ENCODE results near the gene MACROD2.

MACROD2 gene

DNA sequence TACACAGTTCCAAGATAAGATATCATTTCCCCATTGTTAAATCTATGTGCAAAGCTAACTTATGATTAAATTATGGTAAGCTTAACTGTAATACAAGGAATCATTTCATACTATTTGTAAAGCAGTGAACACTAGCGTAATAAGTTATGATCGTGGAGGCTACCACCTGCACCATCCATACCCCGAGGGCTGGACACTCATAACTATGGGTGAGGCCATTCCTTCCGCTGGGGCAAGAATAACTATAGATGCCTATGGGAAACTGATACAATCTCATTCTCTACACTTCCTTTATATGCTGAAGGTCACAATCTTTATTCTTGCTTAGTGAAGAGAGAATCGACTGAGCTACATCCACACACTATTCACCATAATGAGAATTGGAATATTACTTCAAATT lies 1258.1 kb downstream of the MACROD2 start:
- no peak overlapping the region for H3K4me3 ChIP-seq (ENCODE audit: low read length)
- no peak for TF ChIP-seq ZNF274 (IDR thresholded peaks at IDR 0.05; ENCODE audit: low read depth, low read length)

DNA sequence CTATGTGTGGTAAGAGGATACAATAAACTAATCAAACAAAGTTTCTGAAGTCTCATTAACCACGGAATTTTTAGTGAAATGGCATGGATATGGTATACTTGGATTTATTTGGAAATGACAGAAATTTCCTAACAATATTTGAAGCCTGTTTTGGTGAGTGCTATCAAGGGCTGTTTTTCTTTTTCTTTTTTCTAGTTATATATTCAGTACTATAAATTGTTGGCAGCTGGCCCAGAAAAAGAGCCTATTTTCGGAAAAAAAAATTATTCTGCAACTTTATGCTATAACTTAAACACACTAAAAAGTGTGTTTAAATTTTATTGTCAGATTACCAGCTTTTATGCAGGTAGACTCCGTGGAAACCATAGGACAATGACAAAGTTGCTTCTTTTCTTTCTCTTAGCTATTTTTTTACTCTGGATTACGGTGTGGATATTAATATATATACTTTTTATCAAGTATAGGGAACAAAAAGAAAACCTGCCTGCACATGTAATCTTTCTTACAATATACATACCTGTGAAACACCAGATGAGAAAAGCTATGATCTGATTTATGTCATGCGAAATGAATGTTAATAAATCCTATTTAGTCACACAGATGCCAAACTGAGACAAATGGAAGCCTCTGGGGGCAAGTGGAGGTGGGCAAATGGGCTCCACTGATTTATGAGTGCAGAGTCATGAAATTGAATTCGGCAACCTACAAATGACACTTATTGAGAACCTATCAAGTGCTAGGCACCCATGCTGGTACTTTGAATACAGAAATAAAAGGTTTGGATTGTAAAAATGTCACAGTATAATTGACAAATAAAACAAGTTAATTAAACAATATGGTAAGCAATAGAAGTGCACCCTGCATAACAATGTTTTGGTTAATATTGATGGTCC lies 1261.6 kb downstream of the MACROD2 start:
- no peak for TF ChIP-seq ZNF274 (IDR thresholded peaks at IDR 0.05; ENCODE audit: low read depth, low read length)
- no peak overlapping the region for H3K4me3 ChIP-seq (ENCODE audit: low read length)

DNA sequence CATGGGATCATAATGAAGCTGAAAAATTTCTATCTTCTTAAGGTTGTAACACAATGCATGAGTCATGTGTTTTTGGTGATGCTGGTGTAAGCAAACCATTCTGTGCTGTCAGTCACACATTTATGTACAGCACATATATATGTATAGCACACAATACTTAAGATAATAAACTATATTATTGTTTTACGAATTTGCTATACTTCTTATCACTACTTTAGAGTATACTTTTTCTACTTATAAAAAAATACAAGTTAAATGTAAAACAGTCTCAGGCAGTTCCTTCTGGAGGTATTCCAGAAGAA lies 1262.2 kb downstream of the MACROD2 start:
- no peak overlapping the region for H3K4me3 ChIP-seq (ENCODE audit: low read length)
- no peak for TF ChIP-seq ZNF274 (IDR thresholded peaks at IDR 0.05; ENCODE audit: low read depth, low read length)

DNA sequence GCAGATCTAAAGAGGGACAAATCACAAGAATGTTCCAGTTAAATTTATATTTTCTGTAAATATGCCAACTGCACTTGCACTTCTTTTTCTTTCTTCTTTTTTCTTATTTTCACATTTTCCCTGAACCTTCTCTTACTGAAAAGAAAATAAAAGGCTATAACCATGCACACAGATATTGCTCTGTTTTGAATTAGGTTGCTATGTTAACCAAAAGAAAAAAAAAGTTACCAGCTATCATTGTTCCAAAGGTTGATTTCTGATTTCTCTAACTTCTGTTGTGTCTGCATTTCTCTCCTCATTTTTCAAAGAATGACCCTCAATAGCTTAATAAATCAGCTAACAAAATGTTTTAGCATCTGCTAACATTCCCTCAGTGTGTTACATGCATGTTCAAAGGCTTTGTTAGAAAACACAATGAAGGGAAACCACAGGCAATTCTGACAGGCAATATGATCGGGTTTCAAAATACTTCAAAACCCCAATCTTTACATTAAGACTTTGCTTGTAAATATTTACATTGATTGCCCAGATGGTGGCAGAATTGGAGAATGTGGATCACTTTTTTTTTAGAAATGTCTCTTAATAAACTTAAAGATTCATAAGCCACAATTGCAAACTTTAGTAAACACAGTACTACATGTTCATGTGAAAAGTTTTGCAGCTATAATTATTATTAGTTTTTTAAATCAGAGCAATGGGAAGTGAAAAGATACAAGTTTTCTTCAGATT lies 1270.4 kb downstream of the MACROD2 start:
- TF ChIP-seq ZNF274 (IDR thresholded peaks at IDR 0.05; ENCODE audit: low read depth, low read length), result no peak
- H3K4me3 ChIP-seq (ENCODE audit: low read length), result no peak overlapping the region

DNA sequence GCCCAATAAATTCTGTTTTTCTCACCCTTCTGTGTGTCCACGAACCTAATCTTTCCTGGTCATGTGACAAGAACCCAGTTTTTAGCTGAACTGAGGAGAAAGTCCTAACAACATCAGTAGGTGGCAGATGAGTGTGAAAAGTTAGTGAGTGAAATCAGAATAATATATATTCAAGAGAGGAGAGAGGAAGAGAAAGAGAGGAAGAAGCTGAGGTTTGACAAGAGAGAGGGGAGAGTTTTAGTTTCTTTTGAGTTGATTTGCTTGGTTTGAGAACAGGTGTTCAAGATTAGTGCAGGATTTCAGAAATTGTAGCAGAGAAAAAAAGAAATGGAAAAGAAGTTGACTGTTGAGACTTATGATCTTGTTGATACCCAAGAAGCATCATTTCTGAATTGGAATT lies 1272.6 kb downstream of the MACROD2 start:
- H3K4me3 ChIP-seq (ENCODE audit: low read length), result no peak overlapping the region
- TF ChIP-seq ZNF274 (IDR thresholded peaks at IDR 0.05; ENCODE audit: low read depth, low read length), result no peak

DNA sequence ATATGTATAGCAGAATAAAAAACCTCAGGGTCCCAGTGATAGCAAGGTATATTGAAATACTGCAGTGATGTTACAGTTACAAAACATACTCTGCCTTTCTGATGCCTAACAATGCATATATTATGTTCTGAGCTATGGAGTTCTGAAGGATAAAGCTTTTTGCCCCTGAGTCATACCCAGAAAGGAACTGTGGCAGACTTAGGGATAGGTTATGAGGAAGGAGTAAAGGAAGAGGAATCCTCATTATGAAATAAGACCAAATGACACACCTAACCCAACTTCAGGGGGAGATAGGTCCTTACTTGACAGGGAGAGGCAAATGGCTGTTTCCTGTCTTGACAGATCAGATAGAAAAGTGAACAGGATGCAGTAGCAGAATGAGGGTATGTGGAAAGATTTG lies 1282.7 kb downstream of the MACROD2 start:
- no peak for TF ChIP-seq ZNF274 (IDR thresholded peaks at IDR 0.05; ENCODE audit: low read depth, low read length)
- H3K4me3 ChIP-seq (ENCODE audit: low read length), result no peak overlapping the region

DNA sequence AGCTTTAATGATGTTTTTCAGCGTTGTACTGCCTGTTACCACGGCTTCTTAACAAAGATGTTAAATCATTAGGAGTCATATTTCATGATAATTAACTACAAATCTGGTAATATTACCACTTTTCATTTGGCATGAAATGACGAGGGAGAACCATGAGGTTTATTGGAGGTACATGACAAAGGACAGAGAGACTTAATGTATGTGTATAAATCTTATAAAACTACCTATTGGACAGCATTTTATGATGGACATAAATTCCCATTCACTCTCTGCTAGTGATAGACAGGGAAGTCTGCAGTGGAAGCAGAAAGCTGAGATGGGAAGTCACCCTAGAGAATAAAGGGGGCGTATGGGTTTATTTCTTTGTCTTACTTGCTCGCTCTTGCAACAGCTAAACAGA lies 1292.0 kb downstream of the MACROD2 start:
- H3K4me3 ChIP-seq (ENCODE audit: low read length), result no peak overlapping the region
- no peak for TF ChIP-seq ZNF274 (IDR thresholded peaks at IDR 0.05; ENCODE audit: low read depth, low read length)

DNA sequence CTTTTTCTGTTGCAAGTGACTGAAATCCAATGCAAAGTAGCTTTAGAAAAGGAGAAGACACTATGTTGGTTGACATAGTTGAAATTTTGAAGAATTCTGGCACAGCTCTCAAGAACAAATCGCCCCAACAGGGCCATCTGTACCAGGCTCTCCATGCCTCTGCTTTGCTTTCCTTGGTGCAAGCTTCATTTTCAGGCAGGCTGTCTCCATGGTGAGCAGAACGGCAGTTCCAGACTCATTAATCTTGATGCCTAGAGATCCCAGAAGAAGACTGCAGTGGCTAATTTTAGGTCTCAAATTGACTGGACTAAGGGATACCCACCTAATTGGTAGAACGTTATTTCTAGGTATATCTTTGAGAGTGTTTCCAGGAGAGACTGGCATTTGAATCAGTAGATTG lies 1292.8 kb downstream of the MACROD2 start:
- no peak for TF ChIP-seq ZNF274 (IDR thresholded peaks at IDR 0.05; ENCODE audit: low read depth, low read length)
- H3K4me3 ChIP-seq (ENCODE audit: low read length), result no peak overlapping the region

DNA sequence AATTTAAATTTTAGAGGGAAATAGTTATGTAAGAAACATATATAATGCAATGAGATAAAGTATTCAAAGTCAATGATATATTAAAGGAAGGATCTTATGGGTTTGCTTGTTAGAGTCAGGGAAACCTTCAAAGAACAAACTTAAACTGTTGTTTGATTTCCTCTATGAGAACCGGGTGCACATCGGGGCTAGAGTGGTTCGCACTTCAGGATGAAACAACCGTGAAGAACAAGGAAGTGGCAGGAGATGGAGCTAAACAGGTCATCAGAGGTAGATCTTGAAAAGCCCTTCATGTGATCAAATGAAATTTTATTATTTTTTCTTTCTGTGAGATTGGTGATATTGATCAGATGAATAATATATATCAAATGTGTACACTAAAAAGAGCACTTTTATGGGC lies 1294.0 kb downstream of the MACROD2 start:
- H3K4me3 ChIP-seq (ENCODE audit: low read length), result no peak overlapping the region
- no peak for TF ChIP-seq ZNF274 (IDR thresholded peaks at IDR 0.05; ENCODE audit: low read depth, low read length)

DNA sequence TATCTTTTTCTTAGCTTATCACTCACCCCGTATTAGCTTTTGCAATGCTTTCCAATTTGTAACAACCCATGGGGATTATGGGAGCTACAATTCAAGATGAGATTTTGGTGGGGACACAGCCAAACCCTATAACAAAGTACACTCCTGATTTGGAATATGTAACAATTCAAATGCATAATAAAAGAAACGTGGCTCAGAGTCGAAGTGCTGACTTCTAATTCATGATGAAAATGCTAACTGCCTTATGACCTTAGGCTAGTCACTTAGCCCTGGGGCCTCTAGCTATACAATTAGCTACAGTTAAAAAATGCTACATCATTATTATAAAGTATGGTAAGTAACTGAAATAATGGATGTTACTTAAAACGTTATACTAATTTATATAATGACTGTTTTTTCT lies 1297.1 kb downstream of the MACROD2 start:
- no peak for TF ChIP-seq ZNF274 (IDR thresholded peaks at IDR 0.05; ENCODE audit: low read depth, low read length)

DNA sequence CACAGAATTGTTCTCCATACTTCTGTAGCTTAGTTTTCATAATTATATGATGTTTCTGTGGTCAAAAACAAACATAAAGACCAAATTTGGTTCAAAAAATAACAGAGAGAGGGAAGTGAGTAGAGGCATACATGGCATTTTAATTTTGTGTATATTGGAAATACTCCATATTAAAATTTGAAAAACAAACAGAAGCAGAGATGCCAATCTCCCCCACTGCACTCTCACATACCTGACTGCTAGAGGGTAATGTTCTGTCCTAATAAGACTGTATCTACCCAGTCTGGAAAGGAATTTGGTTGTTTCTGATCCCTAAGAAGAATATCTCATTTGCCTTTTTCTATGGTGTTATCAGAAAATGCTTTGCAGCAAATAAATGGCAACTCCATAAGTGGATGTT lies 1301.1 kb downstream of the MACROD2 start:
- no peak for TF ChIP-seq ZNF274 (IDR thresholded peaks at IDR 0.05; ENCODE audit: low read depth, low read length)
- H3K4me3 ChIP-seq (ENCODE audit: low read length), result no peak overlapping the region

More for the DNA sequence above, 1297.1 kb downstream of the MACROD2 start:
- no peak overlapping the region for H3K4me3 ChIP-seq (ENCODE audit: low read length)

DNA sequence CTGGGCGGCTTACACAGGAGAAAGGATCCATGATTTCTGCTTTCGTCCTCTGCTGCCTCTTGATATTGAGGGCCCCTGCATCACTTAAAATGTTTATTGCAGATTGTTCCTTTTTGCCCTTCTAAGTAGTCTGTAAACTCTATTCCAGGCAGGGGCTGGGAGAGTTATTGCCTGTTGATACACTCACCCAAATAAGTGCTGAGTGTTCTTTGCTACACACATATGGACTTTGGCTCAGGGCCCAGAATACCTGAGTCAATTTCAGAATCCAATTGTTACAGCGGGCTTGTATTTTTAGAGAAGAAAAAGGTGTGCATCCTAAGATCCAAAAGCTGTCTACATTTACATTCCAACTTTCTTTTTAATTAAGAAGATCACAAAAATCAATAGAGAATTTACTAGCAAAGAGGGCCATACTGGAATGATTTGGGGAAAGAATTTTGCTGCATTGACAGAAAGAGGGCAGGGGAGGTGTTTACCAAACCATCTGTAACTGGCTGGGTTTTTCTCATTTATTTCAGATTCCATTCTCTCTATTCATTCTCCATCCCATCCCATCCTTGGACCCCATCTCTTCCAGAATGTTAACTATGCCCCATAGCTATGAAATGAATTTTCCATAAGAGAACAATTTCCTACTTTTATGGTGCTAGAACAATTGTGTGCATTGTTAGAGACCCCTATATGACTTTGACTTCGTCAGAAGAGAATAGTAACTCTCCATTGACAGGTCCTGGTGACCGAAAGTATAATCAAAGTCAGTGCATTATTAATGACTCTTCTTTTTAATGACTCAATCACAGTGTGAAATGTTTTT lies 1302.0 kb downstream of the MACROD2 start:
- no peak overlapping the region for H3K4me3 ChIP-seq (ENCODE audit: low read length)
- TF ChIP-seq ZNF274 (IDR thresholded peaks at IDR 0.05; ENCODE audit: low read depth, low read length), result no peak

DNA sequence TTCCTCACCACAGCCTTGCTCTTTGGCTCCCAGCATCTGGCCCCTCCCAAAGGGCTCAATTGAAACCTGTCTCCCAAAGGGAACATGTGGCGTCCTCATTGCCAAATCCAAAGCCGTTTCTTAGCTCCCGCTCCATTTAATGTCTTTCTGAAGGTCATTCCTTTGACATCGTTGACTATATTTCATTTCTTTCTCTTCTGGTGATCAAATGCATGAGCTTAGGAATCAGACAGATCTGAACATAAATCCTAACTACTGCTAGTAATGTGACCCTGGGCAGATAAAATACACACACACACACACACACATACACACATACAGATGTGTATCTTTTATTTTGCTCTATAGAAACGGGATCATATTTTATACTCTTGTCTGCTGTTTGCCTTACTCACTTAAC lies 1306.8 kb downstream of the MACROD2 start:
- no peak for TF ChIP-seq ZNF274 (IDR thresholded peaks at IDR 0.05; ENCODE audit: low read depth, low read length)
- H3K4me3 ChIP-seq (ENCODE audit: low read length), result no peak overlapping the region

DNA sequence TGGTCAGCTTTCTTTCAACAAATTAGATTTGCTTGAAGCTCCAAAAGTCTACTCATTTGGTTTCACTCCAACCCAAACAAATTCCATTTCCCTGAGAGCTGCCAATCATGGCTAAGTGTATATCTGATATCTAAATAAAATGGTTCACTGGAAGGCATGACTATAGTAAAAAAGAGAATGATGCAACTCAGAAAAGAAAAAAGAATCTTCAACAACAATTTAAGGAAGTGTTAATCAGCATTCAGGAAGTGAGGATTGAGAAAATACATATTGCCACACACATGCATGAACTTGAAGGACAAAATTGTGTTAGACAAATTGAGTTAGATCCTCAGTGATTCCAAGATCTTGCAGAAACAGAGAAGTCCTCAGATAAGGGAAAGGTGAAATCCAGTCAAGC lies 1315.0 kb downstream of the MACROD2 start:
- TF ChIP-seq ZNF274 (IDR thresholded peaks at IDR 0.05; ENCODE audit: low read depth, low read length), result no peak
- no peak overlapping the region for H3K4me3 ChIP-seq (ENCODE audit: low read length)

Measured in GM08714 (cell line).